Astrocyte (in vitro differentiated cells and primary cell): Measurements from ENCODE around the gene HEMK1. TPM values are rescaled to one million over a fixed set of nuclear protein-coding genes. Genes with fewer than 3 reads are reported as not detected.

Experiments
- DNase-seq: peaks from one replicate; pipeline ENCODE4 v3.0.0-alpha.2; 2010; ENCODE audit warnings: low read depth
- FAIRE-seq: peaks from 2 replicates; lab custom pipeline; 2011; peaks lifted over from hg19 to GRCh38; lab: Jason Lieb, UNC
- H2AFZ ChIP-seq: 2 replicates; pipeline ENCODE4 v1.6.0; 2012; ENCODE audit warnings: low read depth, low read length, inconsistent platforms
- H3K27ac ChIP-seq: 2 replicates; pipeline ENCODE4 v1.5.1; 2011; ENCODE audit warnings: low read depth, low read length, inconsistent platforms
- H3K27me3 ChIP-seq: 2 replicates; pipeline ENCODE4 v1.6.0; 2011; ENCODE audit warnings: low read length, inconsistent platforms; ENCODE audit not compliant: insufficient read depth
- H3K36me3 ChIP-seq: 2 replicates; pipeline ENCODE4 v1.5.1; 2011; ENCODE audit warnings: low read length, inconsistent platforms; ENCODE audit not compliant: insufficient read depth
- H3K4me1 ChIP-seq: 2 replicates; pipeline ENCODE4 v1.5.1; 2011; ENCODE audit warnings: low read length, inconsistent platforms; ENCODE audit not compliant: insufficient read depth
- H3K4me2 ChIP-seq: 2 replicates; pipeline ENCODE4 v1.6.0; 2012; ENCODE audit warnings: low read length, inconsistent platforms
- H3K4me3 ChIP-seq: 2 replicates; pipeline ENCODE4 v1.5.1; 2011; ENCODE audit warnings: low read depth, mild to moderate bottlenecking, low read length, inconsistent platforms; ENCODE audit not compliant: insufficient read depth
- H3K79me2 ChIP-seq: 2 replicates; pipeline ENCODE4 v1.6.0; 2012; ENCODE audit warnings: mild to moderate bottlenecking, low read length, inconsistent platforms; ENCODE audit not compliant: insufficient read depth
- H3K9ac ChIP-seq: 2 replicates; pipeline ENCODE4 v1.6.0; 2012; ENCODE audit warnings: mild to moderate bottlenecking, low read length, inconsistent platforms
- H3K9me3 ChIP-seq: 2 replicates; pipeline ENCODE4 v1.5.1; 2012; ENCODE audit warnings: low read depth, mild to moderate bottlenecking, low read length, inconsistent platforms; ENCODE audit not compliant: insufficient read depth
- H4K20me1 ChIP-seq: 2 replicates; pipeline ENCODE4 v1.6.0; 2012; ENCODE audit warnings: low read length, inconsistent platforms; ENCODE audit not compliant: insufficient read depth
- H3K27ac Mint-ChIP-seq: one replicate; pipeline ENCODE4 v1.8.0; 2021; ENCODE audit warnings: mild to moderate bottlenecking, mixed read lengths; ENCODE audit not compliant: unreplicated experiment
- H3K27me3 Mint-ChIP-seq: one replicate; pipeline ENCODE4 v1.8.0; 2021; ENCODE audit warnings: low read depth, mixed read lengths; ENCODE audit not compliant: unreplicated experiment
- H3K36me3 Mint-ChIP-seq: one replicate; pipeline ENCODE4 v1.8.0; 2021; ENCODE audit warnings: low read depth, mixed read lengths; ENCODE audit not compliant: unreplicated experiment
- H3K4me1 Mint-ChIP-seq: one replicate; pipeline ENCODE4 v1.8.0; 2021; ENCODE audit warnings: low read depth, mixed read lengths; ENCODE audit not compliant: unreplicated experiment
- H3K4me3 Mint-ChIP-seq: one replicate; pipeline ENCODE4 v1.8.0; 2021; ENCODE audit warnings: mild to moderate bottlenecking, moderate library complexity, mixed read lengths; ENCODE audit not compliant: unreplicated experiment
- H3K9me3 Mint-ChIP-seq: one replicate; pipeline ENCODE4 v1.8.0; 2021; ENCODE audit warnings: mild to moderate bottlenecking, mixed read lengths; ENCODE audit not compliant: unreplicated experiment
- EZH2 ChIP-seq: IDR thresholded peaks from 2 replicates; pipeline ENCODE4 v1.6.1; 2012; ENCODE audit warnings: mild to moderate bottlenecking, low read length, inconsistent platforms; ENCODE audit not compliant: insufficient read depth
- total RNA-seq: library from RNA; stranded (reverse); gene quantifications from 2 replicates; pipeline ENCODE4 v1.2.1, GENCODE V29; 2021
- TF ChIP-seq, protein P1 (sequence below): IDR thresholded peaks from 2 replicates; pipeline ENCODE4 v1.5.1; 2011; ENCODE audit warnings: low read depth, mild to moderate bottlenecking, inconsistent platforms, low read length, moderate library complexity; ENCODE audit not compliant: insufficient read depth

Gene HEMK1
- total RNA-seq, 1 donor from 2014 or later: 13.6 TPM

- H3K4me3 Mint-ChIP-seq: peak overlapping the region; percentile 15
- TF ChIP-seq, protein P1, sequence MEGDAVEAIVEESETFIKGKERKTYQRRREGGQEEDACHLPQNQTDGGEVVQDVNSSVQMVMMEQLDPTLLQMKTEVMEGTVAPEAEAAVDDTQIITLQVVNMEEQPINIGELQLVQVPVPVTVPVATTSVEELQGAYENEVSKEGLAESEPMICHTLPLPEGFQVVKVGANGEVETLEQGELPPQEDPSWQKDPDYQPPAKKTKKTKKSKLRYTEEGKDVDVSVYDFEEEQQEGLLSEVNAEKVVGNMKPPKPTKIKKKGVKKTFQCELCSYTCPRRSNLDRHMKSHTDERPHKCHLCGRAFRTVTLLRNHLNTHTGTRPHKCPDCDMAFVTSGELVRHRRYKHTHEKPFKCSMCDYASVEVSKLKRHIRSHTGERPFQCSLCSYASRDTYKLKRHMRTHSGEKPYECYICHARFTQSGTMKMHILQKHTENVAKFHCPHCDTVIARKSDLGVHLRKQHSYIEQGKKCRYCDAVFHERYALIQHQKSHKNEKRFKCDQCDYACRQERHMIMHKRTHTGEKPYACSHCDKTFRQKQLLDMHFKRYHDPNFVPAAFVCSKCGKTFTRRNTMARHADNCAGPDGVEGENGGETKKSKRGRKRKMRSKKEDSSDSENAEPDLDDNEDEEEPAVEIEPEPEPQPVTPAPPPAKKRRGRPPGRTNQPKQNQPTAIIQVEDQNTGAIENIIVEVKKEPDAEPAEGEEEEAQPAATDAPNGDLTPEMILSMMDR: no peak
- no peak for TF ChIP-seq EZH2
- no peak overlapping the region for H2AFZ ChIP-seq
- H3K27ac Mint-ChIP-seq: no peak overlapping the region
- H3K4me1 Mint-ChIP-seq: peaks cover 2% of the 10 kb centered on the region
- no peaks in the 10 kb centered on the region for H3K36me3 ChIP-seq
- H3K4me3 ChIP-seq: no peak overlapping the region
- no peak overlapping the region for H3K27ac ChIP-seq
- H3K4me1 ChIP-seq: peaks cover 13% of the 10 kb centered on the region
- no peaks in the 10 kb centered on the region for H3K9me3 ChIP-seq
- H3K36me3 Mint-ChIP-seq: peaks cover 3% of the 10 kb centered on the region
- H3K27me3 Mint-ChIP-seq: peaks cover 66% of the 10 kb centered on the region
- no peak for FAIRE-seq
- DNase-seq: no peak
- H3K9ac ChIP-seq: no peak overlapping the region
- H3K27me3 ChIP-seq: no peaks in the 10 kb centered on the region
- H3K79me2 ChIP-seq: no peaks in the 10 kb centered on the region
- H3K9me3 Mint-ChIP-seq: no peaks in the 10 kb centered on the region
- H4K20me1 ChIP-seq: peaks cover 4% of the 10 kb centered on the region
- no peak overlapping the region for H3K4me2 ChIP-seq
Observed at GRCh38 chr3:50609071-50609762, 39.9 kb downstream of the HEMK1 start.

DNA sequence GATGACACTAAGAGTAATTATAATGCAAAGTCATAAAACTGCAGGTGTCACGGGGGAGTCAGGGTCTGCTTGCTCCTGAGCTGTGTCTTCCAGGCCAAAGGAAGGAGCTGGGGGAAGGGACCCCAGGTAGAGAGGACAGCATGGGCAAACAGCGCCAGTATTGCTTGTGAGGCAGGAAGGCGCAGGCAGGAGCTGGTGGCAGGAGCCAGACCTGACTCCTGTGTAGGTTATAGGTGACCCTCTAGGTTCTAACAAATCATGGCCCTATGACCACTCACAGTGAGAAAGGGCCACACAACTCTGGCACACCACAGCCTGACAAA lies 40.4 kb downstream of the HEMK1 start:
- Mint-ChIP-seq H3K27ac (no peak overlapping the region), H3K9me3 (no peaks in the 10 kb centered on the region), H3K36me3 (peaks cover 3% of the 10 kb centered on the region), H3K4me3 (peak overlapping the region; percentile 15), H3K4me1 (peaks cover 2% of the 10 kb centered on the region), H3K27me3 (peaks cover 64% of the 10 kb centered on the region)
- Histone ChIP-seq H3K4me1 (peaks cover 13% of the 10 kb centered on the region), H3K4me2 (no peak overlapping the region), H3K27me3 (no peaks in the 10 kb centered on the region), H3K9me3 (no peaks in the 10 kb centered on the region), H3K4me3 (no peak overlapping the region), H2AFZ (no peak overlapping the region), H3K9ac (no peak overlapping the region), H3K27ac (no peak overlapping the region), H3K36me3 (no peaks in the 10 kb centered on the region), H3K79me2 (no peaks in the 10 kb centered on the region), H4K20me1 (peaks cover 4% of the 10 kb centered on the region)
- TF ChIP-seq, protein P1: no peak
- no peak for TF ChIP-seq EZH2
- FAIRE-seq: no peak
- DNase-seq: no peak
